DND-41 (cell line): ENCODE results near the gene AK1.
A peak's percentile ranks its signal among the peaks of the same experiment; 100 is the strongest.

Source experiments
- ATAC-seq: fragments of 200-7000 bp; cut with Tn5 transposase; 3 replicates; pipeline ENCODE4 v1.9.1; 2021; ENCODE audit warnings: low read depth; ENCODE audit not compliant: insufficient read depth
- DNase-seq: peaks from one replicate; pipeline ENCODE4 v3.0.0-alpha.2; 2020
- H2AFZ ChIP-seq: 2 replicates; pipeline ENCODE4 v1.6.0; 2012; ENCODE audit warnings: low read depth, low read length
- H3K27ac ChIP-seq: 2 replicates; pipeline ENCODE4 v1.5.1; 2012; ENCODE audit warnings: low read length, inconsistent platforms
- H3K27me3 ChIP-seq: fragments of 200-600 bp; sonication (generic); 2 replicates; pipeline ENCODE4 v1.6.0; 2012; ENCODE audit warnings: low read length, mild to moderate bottlenecking, inconsistent platforms; ENCODE audit not compliant: insufficient read depth, poor library complexity
- H3K36me3 ChIP-seq: 2 replicates; pipeline ENCODE4 v1.5.1; 2012; ENCODE audit warnings: low read length, inconsistent platforms; ENCODE audit not compliant: insufficient read depth
- H3K4me1 ChIP-seq: 2 replicates; pipeline ENCODE4 v1.5.1; 2012; ENCODE audit warnings: mild to moderate bottlenecking, low read length; ENCODE audit not compliant: insufficient read depth
- H3K4me2 ChIP-seq: 2 replicates; pipeline ENCODE4 v1.6.0; 2012; ENCODE audit warnings: mild to moderate bottlenecking, moderate library complexity, low read length, inconsistent platforms; ENCODE audit not compliant: insufficient read depth
- H3K4me3 ChIP-seq, 2 experiments: fragments of 200-600 bp in 1 of 2; shearing (Covaris generic) in 1 of 2; 2 replicates each; pipeline ENCODE4 v1.5.1; 2012 to 2016; ENCODE audit warnings: inconsistent platforms in 2 of 2, low read length in 2 of 2, mild to moderate bottlenecking in 2 of 2, low read depth in 1 of 2, moderate library complexity in 1 of 2
- H3K79me2 ChIP-seq: 2 replicates; pipeline ENCODE4 v1.6.0; 2012; ENCODE audit warnings: low read length, inconsistent platforms; ENCODE audit not compliant: insufficient read depth
- H3K9ac ChIP-seq: 2 replicates; pipeline ENCODE4 v1.6.0; 2012; ENCODE audit warnings: low read depth, mild to moderate bottlenecking, inconsistent platforms, low read length, moderate library complexity
- H3K9me3 ChIP-seq: 2 replicates; pipeline ENCODE4 v1.5.1; 2012; ENCODE audit warnings: low read length, moderate library complexity, mild to moderate bottlenecking, inconsistent platforms; ENCODE audit not compliant: insufficient read depth, severe bottlenecking
- H4K20me1 ChIP-seq: 2 replicates; pipeline ENCODE4 v1.6.0; 2012; ENCODE audit warnings: low read length; ENCODE audit not compliant: insufficient read depth
- EZH2 ChIP-seq: IDR thresholded peaks from 3 replicates; pipeline ENCODE4 v1.6.1; 2012; ENCODE audit warnings: borderline replicate concordance, low read depth, mild to moderate bottlenecking, moderate library complexity, low read length, inconsistent platforms; ENCODE audit not compliant: severe bottlenecking
- TF ChIP-seq, protein P1 (sequence below): IDR thresholded peaks from 2 replicates; pipeline ENCODE4 v1.5.1; 2012; ENCODE audit warnings: borderline replicate concordance, low read length, moderate library complexity, mild to moderate bottlenecking; ENCODE audit not compliant: poor library complexity, severe bottlenecking; ENCODE audit errors: extremely low read depth

The AK1 gene

DNA sequence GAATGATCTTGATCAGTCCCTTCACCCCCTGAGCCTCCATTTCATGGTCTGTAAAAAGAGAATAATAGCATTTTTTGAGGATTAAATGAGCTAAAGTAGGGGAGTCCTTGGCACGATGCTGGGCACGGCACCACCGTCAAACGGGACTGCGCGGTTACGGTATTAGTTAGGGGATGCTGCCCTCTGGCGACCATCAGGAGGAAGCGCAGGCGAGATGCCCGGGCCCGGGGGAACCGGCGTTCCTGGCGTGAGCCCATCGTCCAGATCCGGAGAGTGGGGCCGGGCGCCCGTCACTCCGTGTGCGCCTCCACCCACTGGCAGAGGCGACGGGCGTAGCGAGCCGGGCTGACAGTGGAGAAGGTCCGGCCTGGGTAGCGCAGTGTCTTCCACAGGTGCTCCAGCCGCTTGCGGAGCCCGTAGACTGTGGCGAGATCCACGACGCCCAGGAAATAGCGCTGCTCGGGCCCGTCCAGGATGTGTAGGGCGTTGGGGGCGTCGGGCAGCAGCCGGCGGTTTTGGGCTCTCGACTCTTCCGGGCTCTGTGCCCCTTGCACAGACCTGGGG is 44.2 kb upstream of the AK1 start:
- Histone ChIP-seq H3K4me3 (no peak overlapping the region), H3K4me2 (peak overlapping the region; percentile 56), H3K27me3 (no peaks in the 10 kb centered on the region), H3K27ac (no peak overlapping the region), H3K9ac (no peak overlapping the region), H3K79me2 (no peaks in the 10 kb centered on the region), H4K20me1 (no peaks in the 10 kb centered on the region), H3K9me3 (no peaks in the 10 kb centered on the region), H3K36me3 (no peaks in the 10 kb centered on the region), H2AFZ (peak overlapping the region; percentile 41; the same call in 1 of the 2 replicates), H3K4me1 (peaks cover 32% of the 10 kb centered on the region)
- peak; percentile 58 for ATAC-seq
- TF ChIP-seq, protein P1, sequence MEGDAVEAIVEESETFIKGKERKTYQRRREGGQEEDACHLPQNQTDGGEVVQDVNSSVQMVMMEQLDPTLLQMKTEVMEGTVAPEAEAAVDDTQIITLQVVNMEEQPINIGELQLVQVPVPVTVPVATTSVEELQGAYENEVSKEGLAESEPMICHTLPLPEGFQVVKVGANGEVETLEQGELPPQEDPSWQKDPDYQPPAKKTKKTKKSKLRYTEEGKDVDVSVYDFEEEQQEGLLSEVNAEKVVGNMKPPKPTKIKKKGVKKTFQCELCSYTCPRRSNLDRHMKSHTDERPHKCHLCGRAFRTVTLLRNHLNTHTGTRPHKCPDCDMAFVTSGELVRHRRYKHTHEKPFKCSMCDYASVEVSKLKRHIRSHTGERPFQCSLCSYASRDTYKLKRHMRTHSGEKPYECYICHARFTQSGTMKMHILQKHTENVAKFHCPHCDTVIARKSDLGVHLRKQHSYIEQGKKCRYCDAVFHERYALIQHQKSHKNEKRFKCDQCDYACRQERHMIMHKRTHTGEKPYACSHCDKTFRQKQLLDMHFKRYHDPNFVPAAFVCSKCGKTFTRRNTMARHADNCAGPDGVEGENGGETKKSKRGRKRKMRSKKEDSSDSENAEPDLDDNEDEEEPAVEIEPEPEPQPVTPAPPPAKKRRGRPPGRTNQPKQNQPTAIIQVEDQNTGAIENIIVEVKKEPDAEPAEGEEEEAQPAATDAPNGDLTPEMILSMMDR = peak; percentile 92
- TF ChIP-seq EZH2 = no peak
- DNase-seq = peak; percentile 68

GRCh38 chr9:127920794-127921193 is 43.3 kb upstream of the AK1 start:
- Histone ChIP-seq H3K4me2 (no peak overlapping the region), H3K9ac (no peak overlapping the region), H3K4me3 (no peak overlapping the region), H3K27me3 (no peaks in the 10 kb centered on the region), H4K20me1 (no peaks in the 10 kb centered on the region), H3K4me1 (peaks cover 40% of the 10 kb centered on the region), H2AFZ (no peak overlapping the region), H3K27ac (no peak overlapping the region), H3K36me3 (no peaks in the 10 kb centered on the region), H3K79me2 (no peaks in the 10 kb centered on the region), H3K9me3 (no peaks in the 10 kb centered on the region)
- DNase-seq = no peak
- TF ChIP-seq, protein P1 = no peak
- no peak for TF ChIP-seq EZH2
- no peak for ATAC-seq

DNA sequence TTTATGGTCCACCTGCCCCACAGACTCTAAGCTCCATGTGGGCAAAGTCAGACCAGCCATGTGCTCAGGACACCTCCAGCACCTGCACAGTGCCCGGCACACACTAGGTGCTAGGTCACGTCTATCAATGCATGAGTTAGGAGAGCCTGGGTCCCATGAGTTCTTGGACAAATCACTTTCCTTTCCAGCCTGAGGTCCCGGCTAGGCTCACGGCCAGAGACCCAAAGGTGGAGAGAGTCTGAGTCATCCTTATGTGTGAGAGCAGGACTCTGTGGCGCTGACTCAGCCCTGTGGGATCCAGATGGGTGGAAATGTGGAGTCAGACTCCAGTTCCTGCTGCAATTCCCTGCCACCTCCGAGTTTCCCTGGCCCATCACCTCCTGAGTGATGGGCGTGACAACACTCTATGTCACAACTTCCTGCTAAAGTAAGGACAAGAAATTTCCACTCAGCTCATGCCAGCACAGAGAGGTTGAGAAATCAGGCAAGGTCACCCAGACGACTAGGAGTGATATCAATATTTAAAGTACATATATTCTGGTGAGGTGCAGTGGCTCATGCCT is 41.9 kb upstream of the AK1 start:
- Histone ChIP-seq H3K9me3 (no peaks in the 10 kb centered on the region), H3K4me2 (no peak overlapping the region), H4K20me1 (no peaks in the 10 kb centered on the region), H3K4me3 (no peak overlapping the region), H3K27ac (no peak overlapping the region), H2AFZ (no peak overlapping the region), H3K36me3 (no peaks in the 10 kb centered on the region), H3K4me1 (peaks cover 43% of the 10 kb centered on the region), H3K27me3 (no peaks in the 10 kb centered on the region), H3K79me2 (no peaks in the 10 kb centered on the region), H3K9ac (no peak overlapping the region)
- DNase-seq (no peak), ATAC-seq (no peak)
- TF ChIP-seq, protein P1 = no peak
- TF ChIP-seq EZH2 = no peak
